Thyroid gland (tissue), 4 donors: Measurements from ENCODE around the gene IL27RA. TPM values are rescaled to one million over a fixed set of nuclear protein-coding genes. Genes with fewer than 3 reads are reported as not detected.
"Not testable (repeated sequence)": the region's sequence is repeated elsewhere in the genome, so short reads cannot be mapped to it uniquely, and the experiment has no call there.

Experiments
- DNase-seq, 2 donors: peaks; one replicate each; pipeline ENCODE4 v3.0.0-alpha.2; 2019
- H3K27ac ChIP-seq, 3 donors: fragments of 200-600 bp; sonication (generic); 1 replicate in 2 of 3; 2 replicates in 1 of 3; pipeline ENCODE4 v1.5.1; 2016 to 2019; ENCODE audit warnings: mild to moderate bottlenecking in 1 of 3, moderate library complexity in 1 of 3
- H3K27me3 ChIP-seq: fragments of 200-600 bp; sonication (generic); one replicate; pipeline ENCODE4 v1.5.1; 2019
- H3K36me3 ChIP-seq, 2 donors: fragments of 200-600 bp; sonication (generic); one replicate each; pipeline ENCODE4 v1.5.1; 2016 to 2019
- H3K4me1 ChIP-seq, 2 donors: fragments of 200-600 bp; sonication (generic); one replicate each; pipeline ENCODE4 v1.5.1; 2017 to 2019
- H3K4me3 ChIP-seq, 3 donors: fragments of 200-600 bp; sonication (generic); replicated peaks in 1 of 3; 1 replicate in 2 of 3; 2 replicates in 1 of 3; pipeline ENCODE4 v1.5.1; 2016; ENCODE audit warnings: mild to moderate bottlenecking in 1 of 3
- H3K9me3 ChIP-seq: fragments of 200-600 bp; sonication (generic); one replicate; pipeline ENCODE4 v1.5.1; 2017
- CTCF ChIP-seq, 6 experiments: fragments of 200-600 bp in 3 of 6; fragments of 450-650 bp in 3 of 6; sonication (generic) in 3 of 6; IDR thresholded peaks; one replicate each; pipeline ENCODE4 v1.5.1; 2016 to 2019; ENCODE audit warnings: antibody characterized with exemption in 6 of 6, mild to moderate bottlenecking in 2 of 6, inconsistent platforms in 1 of 6, moderate library complexity in 1 of 6
- POLR2A ChIP-seq, 2 donors: fragments of 450-650 bp; IDR thresholded peaks; one replicate each; pipeline ENCODE4 v1.6.1; 2017; ENCODE audit warnings: antibody characterized with exemption in 2 of 2, mild to moderate bottlenecking in 2 of 2, moderate library complexity in 1 of 2
- WGBS, 2 donors: methylation state at CpG; one replicate each; pipeline ENCODE4 v1.1.5; 2017; 5-methylcytosine and 5-hydroxymethylcytosine counted together
- intact Hi-C: fragments of 100-400 bp; cut with DNase I; formaldehyde crosslinking; loops from one replicate; pipeline ENCODE4 v1.15.1; 2023
- total RNA-seq, 4 donors: library from RNA; depleted of rRNA; stranded (reverse); fragments of >200 nt; gene quantifications; one replicate each; pipeline ENCODE4 v1.2.3, GENCODE V29; 2016

The IL27RA gene
- total RNA-seq, 4 donors from 2014 or later: 1.9 to 4.9 (median 3.4) TPM

- Histone ChIP-seq H3K27ac (no peak overlapping the region), H3K36me3 (no peaks in the 10 kb centered on the region), H3K4me1 (peaks cover 5 to 11% of the 10 kb centered on the region in 2 donors), H3K27me3 (no peaks in the 10 kb centered on the region), H3K9me3 (no peaks in the 10 kb centered on the region), H3K4me3 (no peak overlapping the region)
- WGBS, 2 donors: 99 to 100% methylated on average over 4 of the region's 4 CpGs
- DNase-seq: no peak
- TF ChIP-seq POLR2A (IDR thresholded peaks at IDR 0.05) (no peak), CTCF (IDR thresholded peaks at IDR 0.05) (no peak)
- intact Hi-C loops: no loop called here
These were observed 18.9 kb downstream of the IL27RA start for GRCh38 chr19:14050512-14050911.

GRCh38 chr19:14050961-14051360 is 19.4 kb downstream of the IL27RA start:
- H3K4me1 ChIP-seq, H3K9me3 ChIP-seq, H3K4me3 ChIP-seq, H3K27ac ChIP-seq, intact Hi-C loops, H3K36me3 ChIP-seq, DNase-seq, H3K27me3 ChIP-seq: not testable (repeated sequence)
- 95 to 98% methylated on average over 11 of the region's 11 CpGs for WGBS, 2 donors

- Histone ChIP-seq H3K27ac (no peak overlapping the region), H3K27me3 (no peaks in the 10 kb centered on the region), H3K4me1 (no peaks in the 10 kb centered on the region), H3K36me3 (no peaks in the 10 kb centered on the region), H3K4me3 (no peak overlapping the region), H3K9me3 (no peaks in the 10 kb centered on the region)
- 86 to 95% methylated on average over 3 to 8 of the region's 9 CpGs for WGBS, 2 donors
- TF ChIP-seq POLR2A (IDR thresholded peaks at IDR 0.05) (no peak), CTCF (IDR thresholded peaks at IDR 0.05) (no peak)
- intact Hi-C loops: no loop called here
- DNase-seq: no peak
These were observed 20.4 kb downstream of the IL27RA start for GRCh38 chr19:14051980-14052379.

GRCh38 chr19:14052470-14052869 is 20.9 kb downstream of the IL27RA start:
- H3K9me3 ChIP-seq: no peaks in the 10 kb centered on the region
- H3K36me3 ChIP-seq: no peaks in the 10 kb centered on the region
- no peak overlapping the region for H3K27ac ChIP-seq
- intact Hi-C loops: no loop called here
- DNase-seq: no peak
- 92 to 98% methylated on average over 6 of the region's 6 CpGs for WGBS, 2 donors
- H3K4me1 ChIP-seq: peaks cover 0 to 4% of the 10 kb centered on the region in 2 donors
- H3K4me3 ChIP-seq: no peak overlapping the region
- TF ChIP-seq CTCF (IDR thresholded peaks at IDR 0.05) (no peak), POLR2A (IDR thresholded peaks at IDR 0.05) (no peak)
- no peaks in the 10 kb centered on the region for H3K27me3 ChIP-seq

- WGBS, 2 donors: 93 to 98% methylated on average over 3 of the region's 3 CpGs
- TF ChIP-seq POLR2A (IDR thresholded peaks at IDR 0.05) (no peak), CTCF (IDR thresholded peaks at IDR 0.05) (no peak)
- H3K9me3 ChIP-seq: no peaks in the 10 kb centered on the region
- H3K27ac ChIP-seq: no peak overlapping the region
- no peak overlapping the region for H3K4me3 ChIP-seq
- peaks cover 4 to 10% of the 10 kb centered on the region in 2 donors for H3K4me1 ChIP-seq
- no peak for DNase-seq
- no peaks in the 10 kb centered on the region for H3K36me3 ChIP-seq
- no peaks in the 10 kb centered on the region for H3K27me3 ChIP-seq
- intact Hi-C loops: no loop called here
These were observed 21.5 kb downstream of the IL27RA start for GRCh38 chr19:14053032-14053431.

GRCh38 chr19:14053500-14053899 is 21.9 kb downstream of the IL27RA start:
- no peak overlapping the region for H3K4me3 ChIP-seq
- intact Hi-C loops: no loop called here
- H3K36me3 ChIP-seq: no peaks in the 10 kb centered on the region
- no peak overlapping the region for H3K27ac ChIP-seq
- no peaks in the 10 kb centered on the region for H3K27me3 ChIP-seq
- WGBS, 2 donors: 93 to 94% methylated on average over 4 to 8 of the region's 11 CpGs
- DNase-seq: no peak
- TF ChIP-seq CTCF (IDR thresholded peaks at IDR 0.05) (no peak), POLR2A (IDR thresholded peaks at IDR 0.05) (no peak)
- no peaks in the 10 kb centered on the region for H3K9me3 ChIP-seq
- peaks cover 5 to 14% of the 10 kb centered on the region in 2 donors for H3K4me1 ChIP-seq
